OCI-M1 (cell line): ENCODE data around the gene MAN2A2.
"Not testable (repeated sequence)": the region's sequence is repeated elsewhere in the genome, so short reads cannot be mapped to it uniquely, and the experiment has no call there.

Source experiments
- DNase-seq: peaks from one replicate; lab custom pipeline; 2025; lab: John Stamatoyannopoulos, UW

Gene MAN2A2

DNA sequence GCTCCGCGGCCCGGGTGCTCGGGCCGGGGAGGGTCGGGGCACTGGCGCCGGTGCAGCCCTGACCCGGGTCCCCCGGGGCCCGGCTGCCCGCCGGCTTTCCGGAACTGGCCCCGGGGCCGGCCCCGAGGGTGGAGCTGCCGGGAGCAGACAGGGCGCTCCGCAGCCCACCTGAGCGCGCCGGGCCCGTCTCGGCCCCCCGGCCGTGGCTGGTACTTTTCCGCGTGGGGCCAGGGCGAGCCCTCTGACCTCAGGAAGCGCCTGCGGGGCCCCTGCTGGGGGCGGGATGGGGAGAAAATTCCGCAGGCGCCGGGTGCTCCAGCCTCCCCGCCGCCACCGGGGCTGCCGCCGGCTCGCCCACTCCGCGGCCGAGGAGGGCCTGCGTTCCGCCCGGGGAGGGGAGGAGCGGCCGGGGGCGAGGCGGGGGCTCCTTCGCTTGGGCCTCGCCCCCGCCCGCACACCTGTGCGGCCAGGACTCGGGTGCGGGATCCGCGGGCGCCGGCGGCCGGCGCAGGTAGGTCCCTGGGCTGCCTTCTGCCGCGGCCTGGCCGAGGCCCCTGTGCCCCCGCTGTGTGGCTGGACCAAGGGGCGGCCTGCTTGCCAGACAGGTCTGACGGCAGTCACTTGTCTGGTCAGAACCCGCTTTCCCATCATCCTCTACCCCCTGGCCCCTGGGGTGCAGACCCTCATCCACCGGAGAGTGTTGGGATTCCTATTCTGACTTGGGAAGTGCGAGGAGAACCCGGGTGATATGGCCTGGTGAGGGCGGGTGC lies 31.2 kb upstream of the MAN2A2 start:
- DNase-seq = no peak

DNA sequence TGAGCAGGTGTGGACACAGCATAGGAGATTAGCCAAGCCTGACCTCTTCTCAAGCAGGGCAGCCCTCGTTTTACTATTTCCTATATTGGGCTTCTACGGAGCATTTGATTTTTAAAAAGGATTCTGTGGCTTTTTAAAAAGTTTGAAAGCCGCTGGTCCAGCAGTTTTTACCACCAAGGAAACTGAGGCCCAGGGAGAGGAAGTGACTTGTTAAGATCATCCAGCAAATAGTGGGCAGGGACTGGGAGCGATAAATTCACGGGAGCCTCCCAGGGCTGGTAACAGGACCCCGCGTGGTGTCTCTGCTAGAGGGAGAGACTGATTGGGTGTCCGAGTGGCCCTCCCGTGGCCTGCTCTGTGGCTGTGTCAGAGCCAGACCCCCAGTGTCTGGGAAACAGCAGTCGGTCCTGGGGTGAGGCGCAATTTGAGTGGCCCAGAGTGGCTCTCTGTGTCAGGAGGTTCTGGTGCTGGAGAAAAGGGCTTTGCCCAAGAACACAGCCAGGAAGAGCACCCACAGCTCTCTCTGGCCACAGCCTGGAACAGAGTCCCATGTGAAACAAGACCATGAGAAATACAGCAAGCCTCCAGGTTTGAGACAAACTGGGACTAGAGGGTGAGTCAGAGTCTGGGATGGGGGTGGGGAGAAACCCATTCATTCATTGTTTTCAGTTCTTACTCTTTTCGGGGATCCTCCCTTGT lies 30.5 kb upstream of the MAN2A2 start:
- DNase-seq = peak; percentile 74

DNA sequence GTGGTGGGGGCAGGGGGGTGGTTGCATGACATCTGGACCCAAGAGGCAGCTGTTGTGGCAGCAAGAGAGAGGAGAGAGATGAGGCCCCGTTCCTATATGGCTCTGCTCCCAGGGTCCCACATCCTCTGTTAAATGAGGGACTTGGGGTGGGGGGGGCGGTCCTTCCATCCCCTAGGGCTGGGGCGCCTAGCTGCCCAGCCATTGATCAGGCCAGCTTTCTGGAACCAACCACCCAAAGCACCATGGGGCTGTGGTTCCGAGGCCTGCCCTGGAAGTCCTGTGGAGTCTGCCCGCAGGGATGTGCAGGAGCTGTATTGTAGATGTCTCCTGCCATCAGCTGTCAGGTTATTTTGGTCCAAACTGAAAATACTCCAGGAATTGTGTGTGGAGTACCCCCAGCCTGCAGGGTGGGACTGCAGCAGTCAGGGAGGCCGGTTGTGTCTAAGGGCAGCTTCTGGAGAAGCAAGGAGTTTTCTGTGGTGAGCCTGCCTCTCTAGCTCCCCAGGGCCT lies 29.6 kb upstream of the MAN2A2 start:
- no peak for DNase-seq

DNA sequence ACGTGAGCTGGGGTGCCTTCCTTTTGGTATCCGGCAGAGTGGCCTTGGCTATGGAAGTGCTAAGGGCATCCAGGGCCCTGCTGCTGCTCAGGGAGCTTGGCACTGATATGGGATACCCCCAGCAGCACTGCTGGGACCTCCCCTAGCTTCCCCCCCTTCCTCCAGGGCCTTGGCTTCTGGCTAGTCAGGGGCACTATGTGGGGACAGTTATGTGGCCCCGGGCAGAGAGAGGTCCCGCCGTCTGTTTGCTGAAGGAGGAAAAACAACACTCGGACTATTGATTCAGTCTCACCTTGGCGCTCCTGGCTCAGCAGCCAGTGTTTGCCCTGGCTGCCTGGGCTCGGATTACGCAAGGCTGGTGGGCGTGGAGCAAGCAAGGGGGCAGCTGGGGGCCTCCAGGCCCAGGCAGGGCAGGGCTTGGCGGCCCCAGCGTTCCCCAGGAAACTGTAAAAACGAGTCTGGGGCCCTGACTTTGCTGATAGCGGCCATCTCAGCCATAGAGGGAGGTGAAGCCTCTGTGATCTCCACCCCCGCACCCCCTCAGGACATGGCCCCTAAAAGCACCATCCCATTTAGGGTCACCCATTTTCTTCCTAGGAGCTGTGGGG lies 29.0 kb upstream of the MAN2A2 start:
- no peak for DNase-seq

DNA sequence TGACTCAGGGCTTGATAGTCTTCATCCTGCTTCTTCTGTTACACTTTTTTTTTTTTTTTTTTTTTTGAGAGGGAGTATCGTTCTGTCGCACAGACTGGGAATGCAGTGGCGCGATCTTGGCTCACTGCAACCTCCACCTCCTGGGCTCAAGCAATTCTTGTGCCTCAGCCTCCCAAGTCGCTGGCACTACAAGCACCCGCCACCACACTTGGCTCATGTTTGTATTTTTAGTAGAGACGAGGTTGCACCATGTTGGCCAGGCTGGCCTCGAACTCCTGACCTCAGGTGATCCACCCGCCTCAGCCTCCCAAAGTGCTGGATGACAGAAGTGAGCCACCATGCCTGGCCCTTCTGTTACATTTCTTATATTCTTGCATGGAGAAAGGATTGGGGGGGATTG lies 28.1 kb upstream of the MAN2A2 start:
- DNase-seq = not testable (repeated sequence)

DNA sequence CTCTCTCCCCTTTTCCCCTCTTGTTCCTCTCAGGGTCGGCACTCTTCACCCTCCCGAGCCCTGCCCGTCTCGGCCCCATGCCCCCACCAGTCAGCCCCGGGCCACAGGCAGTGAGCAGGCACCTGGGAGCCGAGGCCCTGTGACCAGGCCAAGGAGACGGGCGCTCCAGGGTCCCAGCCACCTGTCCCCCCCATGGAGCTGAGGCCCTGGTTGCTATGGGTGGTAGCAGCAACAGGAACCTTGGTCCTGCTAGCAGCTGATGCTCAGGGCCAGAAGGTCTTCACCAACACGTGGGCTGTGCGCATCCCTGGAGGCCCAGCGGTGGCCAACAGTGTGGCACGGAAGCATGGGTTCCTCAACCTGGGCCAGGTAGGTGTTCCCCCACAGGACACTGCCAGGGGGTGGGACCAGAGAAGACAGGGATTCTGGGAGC lies 27.5 kb upstream of the MAN2A2 start:
- DNase-seq = no peak

DNA sequence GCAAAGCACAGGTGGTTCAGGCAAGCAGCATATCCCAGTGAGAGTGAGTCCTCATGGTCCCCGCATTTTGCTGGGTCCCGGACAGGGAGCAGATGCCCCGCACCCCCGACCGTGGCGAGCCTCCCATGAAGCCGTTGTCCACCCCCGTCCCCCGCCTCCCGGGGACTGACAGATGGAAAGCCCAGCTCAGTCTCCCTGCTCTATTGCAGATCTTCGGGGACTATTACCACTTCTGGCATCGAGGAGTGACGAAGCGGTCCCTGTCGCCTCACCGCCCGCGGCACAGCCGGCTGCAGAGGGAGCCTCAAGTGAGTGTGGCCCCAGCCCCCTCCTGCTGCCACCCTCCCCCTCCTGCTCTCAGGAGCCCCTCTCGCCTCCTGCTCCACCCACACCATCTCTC lies 27.1 kb upstream of the MAN2A2 start:
- DNase-seq = no peak

DNA sequence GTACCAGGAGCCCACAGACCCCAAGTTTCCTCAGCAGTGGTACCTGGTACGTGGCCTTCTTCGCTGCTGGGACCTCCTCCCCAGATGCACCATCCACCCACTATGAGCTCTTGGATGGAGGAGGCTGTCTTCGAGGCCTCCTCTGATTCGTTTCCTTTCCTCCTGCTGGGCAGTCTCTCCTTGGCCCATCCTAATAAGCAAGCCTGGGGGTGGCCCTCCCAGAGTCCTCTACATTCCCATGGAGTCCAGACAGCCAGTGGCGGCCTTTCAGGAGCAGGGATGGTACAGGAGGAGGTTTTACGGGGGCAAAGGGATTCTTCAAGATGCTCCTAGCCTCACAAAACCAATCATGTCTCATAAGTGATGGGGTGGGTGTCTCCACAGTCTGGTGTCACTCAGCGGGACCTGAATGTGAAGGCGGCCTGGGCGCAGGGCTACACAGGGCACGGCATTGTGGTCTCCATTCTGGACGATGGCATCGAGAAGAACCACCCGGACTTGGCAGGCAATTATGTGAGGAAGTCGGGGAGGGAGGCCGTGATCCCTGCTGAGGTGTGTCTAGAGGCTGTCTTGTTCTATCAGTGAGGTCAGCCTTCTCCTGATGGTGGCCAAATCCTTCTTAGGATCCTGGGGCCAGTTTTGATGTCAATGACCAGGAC lies 26.5 kb upstream of the MAN2A2 start:
- no peak for DNase-seq

DNA sequence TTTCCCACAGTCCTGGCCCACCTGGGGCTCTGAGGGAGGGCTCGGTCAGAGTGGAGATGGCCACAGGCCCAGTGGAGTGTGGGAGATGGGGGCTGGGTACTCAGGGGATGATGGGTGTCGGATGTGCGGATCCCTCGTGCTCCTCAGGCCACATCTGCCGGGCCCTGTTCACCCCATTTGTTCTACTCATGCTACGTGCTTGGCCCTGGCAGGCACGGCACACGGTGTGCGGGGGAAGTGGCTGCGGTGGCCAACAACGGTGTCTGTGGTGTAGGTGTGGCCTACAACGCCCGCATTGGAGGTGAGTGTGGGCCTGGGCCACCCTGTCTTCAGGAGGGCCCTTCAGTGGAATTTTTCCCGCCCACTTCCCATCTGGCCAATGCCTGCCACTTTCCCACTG lies 25.8 kb upstream of the MAN2A2 start:
- no peak for DNase-seq

DNA sequence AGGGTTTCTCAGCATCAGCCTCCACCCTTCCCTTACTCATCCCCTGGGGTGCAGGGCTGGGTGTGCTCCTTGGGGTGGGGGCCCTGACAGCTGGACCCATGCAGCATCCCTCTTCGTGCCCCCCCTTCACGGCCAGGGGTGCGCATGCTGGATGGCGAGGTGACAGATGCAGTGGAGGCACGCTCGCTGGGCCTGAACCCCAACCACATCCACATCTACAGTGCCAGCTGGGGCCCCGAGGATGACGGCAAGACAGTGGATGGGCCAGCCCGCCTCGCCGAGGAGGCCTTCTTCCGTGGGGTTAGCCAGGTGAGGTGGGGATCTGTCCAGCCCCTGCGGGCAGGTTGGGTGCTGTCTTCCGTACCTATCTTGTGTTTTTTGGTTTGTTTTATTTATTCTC lies 25.1 kb upstream of the MAN2A2 start:
- no peak for DNase-seq

DNA sequence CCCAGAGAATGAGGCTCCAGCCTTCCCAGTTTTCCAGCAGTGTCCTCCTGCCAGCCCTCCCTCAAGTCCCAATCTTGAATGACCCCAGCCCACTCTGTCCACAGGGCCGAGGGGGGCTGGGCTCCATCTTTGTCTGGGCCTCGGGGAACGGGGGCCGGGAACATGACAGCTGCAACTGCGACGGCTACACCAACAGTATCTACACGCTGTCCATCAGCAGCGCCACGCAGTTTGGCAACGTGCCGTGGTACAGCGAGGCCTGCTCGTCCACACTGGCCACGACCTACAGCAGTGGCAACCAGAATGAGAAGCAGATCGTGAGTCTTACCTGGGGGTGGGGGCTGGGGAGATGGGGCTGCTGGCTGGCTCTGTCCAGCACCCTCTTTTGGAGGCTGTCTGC lies 24.4 kb upstream of the MAN2A2 start:
- no peak for DNase-seq

DNA sequence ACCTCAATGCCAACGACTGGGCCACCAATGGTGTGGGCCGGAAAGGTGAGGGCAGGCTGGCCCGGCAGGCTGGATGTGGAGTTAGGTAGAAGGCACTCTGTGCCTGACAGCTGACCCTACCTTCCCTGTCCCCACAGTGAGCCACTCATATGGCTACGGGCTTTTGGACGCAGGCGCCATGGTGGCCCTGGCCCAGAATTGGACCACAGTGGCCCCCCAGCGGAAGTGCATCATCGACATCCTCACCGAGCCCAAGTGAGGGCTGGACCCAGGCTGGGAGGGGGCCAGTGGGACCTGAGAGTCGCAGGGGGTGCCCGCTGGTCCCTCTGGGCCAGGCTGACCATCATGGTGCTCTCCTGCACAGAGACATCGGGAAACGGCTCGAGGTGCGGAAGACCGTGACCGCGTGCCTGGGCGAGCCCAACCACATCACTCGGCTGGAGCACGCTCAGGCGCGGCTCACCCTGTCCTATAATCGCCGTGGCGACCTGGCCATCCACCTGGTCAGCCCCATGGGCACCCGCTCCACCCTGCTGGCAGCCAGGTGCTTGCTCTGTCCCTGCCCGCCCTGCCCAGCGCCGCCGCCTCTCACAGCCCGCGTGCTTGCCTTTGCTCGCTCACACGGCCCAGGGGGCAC lies 23.3 kb upstream of the MAN2A2 start:
- DNase-seq = no peak

DNA sequence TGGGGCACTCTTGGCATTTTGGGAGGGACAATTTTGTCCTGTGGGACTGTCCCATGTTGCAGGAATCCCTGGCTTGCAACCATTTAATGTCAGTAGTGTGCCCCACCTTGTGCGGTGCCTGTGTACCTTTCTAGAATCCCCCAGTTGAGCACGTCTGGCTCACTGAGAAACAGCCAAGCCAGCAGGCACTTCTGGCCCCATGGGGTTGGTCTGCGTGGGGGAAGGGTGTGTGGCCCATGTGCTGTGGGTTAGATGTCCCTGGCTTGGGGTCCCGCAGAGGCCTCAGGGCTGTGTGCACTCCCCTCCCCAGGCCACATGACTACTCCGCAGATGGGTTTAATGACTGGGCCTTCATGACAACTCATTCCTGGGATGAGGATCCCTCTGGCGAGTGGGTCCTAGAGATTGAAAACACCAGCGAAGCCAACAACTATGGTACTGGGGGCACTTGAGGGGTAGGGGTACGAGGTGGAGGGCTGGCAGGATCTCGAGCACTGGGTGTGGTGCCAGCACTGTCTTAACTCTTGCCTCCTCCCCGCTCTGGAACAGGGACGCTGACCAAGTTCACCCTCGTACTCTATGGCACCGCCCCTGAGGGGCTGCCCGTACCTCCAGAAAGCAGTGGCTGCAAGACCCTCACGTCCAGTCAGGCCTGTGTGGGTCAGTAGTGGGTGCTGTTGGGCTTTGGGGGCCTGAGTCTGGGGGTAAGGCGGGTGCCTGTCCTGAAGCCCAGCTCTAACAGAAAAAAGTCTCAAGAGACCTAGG lies 22.5 kb upstream of the MAN2A2 start:
- DNase-seq = no peak

DNA sequence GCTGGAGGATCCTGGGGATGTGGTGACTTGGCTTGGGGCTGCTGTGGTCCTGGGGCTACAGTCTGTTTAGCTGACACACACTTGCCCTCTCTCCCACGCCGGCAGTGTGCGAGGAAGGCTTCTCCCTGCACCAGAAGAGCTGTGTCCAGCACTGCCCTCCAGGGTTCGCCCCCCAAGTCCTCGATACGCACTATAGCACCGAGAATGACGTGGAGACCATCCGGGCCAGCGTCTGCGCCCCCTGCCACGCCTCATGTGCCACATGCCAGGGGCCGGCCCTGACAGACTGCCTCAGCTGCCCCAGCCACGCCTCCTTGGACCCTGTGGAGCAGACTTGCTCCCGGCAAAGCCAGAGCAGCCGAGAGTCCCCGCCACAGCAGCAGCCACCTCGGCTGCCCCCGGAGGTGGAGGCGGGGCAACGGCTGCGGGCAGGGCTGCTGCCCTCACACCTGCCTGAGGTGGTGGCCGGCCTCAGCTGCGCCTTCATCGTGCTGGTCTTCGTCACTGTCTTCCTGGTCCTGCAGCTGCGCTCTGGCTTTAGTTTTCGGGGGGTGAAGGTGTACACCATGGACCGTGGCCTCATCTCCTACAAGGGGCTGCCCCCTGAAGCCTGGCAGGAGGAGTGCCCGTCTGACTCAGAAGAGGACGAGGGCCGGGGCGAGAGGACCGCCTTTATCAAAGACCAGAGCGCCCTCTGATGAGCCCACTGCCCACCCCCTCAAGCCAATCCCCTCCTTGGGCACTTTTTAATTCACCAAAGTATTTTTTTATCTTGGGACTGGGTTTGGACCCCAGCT lies 21.7 kb upstream of the MAN2A2 start:
- no peak for DNase-seq

DNA sequence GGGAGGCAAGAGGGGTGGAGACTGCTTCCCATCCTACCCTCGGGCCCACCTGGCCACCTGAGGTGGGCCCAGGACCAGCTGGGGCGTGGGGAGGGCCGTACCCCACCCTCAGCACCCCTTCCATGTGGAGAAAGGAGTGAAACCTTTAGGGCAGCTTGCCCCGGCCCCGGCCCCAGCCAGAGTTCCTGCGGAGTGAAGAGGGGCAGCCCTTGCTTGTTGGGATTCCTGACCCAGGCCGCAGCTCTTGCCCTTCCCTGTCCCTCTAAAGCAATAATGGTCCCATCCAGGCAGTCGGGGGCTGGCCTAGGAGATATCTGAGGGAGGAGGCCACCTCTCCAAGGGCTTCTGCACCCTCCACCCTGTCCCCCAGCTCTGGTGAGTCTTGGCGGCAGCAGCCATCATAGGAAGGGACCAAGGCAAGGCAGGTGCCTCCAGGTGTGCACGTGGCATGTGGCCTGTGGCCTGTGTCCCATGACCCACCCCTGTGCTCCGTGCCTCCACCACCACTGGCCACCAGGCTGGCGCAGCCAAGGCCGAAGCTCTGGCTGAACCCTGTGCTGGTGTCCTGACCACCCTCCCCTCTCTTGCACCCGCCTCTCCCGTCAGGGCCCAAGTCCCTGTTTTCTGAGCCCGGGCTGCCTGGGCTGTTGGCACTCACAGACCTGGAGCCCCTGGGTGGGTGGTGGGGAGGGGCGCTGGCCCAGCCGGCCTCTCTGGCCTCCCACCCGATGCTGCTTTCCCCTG lies 21.0 kb upstream of the MAN2A2 start:
- no peak for DNase-seq

DNA sequence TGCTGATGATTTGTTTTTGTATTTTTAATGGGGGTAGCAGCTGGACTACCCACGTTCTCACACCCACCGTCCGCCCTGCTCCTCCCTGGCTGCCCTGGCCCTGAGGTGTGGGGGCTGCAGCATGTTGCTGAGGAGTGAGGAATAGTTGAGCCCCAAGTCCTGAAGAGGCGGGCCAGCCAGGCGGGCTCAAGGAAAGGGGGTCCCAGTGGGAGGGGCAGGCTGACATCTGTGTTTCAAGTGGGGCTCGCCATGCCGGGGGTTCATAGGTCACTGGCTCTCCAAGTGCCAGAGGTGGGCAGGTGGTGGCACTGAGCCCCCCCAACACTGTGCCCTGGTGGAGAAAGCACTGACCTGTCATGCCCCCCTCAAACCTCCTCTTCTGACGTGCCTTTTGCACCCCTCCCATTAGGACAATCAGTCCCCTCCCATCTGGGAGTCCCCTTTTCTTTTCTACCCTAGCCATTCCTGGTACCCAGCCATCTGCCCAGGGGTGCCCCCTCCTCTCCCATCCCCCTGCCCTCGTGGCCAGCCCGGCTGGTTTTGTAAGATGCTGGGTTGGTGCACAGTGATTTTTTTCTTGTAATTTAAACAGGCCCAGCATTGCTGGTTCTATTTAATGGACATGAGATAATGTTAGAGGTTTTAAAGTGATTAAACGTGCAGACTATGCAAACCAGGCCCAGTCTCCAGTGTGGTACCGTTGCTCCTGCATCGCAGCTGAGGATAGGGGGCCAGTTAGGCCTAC lies 20.1 kb upstream of the MAN2A2 start:
- no peak for DNase-seq

DNA sequence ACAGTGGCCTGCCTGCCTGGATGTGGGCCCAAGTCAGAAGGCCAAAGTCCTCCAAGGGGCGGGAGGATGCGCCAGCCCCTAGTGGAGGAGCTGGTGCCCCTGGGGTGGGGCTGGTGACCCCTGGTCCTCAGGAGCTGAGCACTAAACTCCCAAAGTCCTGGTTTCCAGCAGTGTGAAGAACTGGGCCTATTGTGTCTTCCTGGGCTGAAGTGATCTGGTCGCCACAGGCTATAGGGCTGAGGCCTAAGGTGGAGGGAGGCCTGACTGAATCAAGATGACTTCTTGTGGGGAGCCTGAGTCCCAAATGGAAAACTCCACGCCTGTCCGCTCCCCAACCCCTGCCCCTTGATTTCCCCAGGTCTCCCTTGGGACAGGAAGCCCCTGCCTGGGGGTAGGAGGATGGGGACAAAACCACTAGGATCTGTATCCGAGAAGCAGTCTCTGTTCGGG lies 19.6 kb upstream of the MAN2A2 start:
- peak; percentile 16 for DNase-seq

DNA sequence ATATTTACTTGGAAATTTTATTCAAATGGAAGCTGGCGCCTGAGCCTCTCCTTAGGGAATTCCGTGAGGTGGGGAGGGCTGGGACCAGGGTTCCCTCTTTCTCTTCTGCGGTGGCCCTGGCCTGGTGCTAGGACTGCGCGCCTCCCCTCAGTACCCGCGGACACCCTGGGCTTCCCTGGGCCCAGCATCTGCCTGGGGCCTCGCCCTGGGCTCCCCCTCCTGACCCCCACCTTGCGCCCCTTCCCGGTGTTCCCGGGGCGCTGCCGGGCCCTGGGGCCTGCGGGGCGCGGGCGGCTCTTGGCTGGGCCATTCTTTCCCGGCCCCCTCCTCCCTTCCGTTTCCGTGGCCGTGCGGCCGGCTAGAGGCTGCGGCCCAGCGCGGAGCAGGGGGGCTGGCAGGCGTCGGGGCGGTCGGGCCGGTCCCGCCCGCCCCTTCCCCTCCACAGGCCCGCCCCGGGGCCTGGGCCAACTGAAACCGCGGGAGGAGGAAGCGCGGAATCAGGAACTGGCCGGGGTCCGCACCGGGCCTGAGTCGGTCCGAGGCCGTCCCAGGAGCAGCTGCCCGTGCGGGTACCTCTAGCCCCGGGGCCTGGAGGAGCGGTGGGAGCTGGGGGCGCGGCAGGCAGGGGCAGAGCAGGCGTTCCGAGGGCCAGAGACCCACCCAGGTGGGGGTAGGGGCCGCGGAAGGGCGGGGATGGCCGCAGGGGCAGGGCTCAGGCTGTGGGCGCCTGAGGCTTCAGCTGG lies 19.0 kb upstream of the MAN2A2 start, which contains the start of gene FES:
TSS of gene FES (plus strand) at position 529 of the 743 bp plus-strand sequence. CDS start 542 bp downstream, outside the sequence.
- DNase-seq = peak; percentile 56
